CD14-positive monocyte (primary cell): ENCODE data around the gene GRIN2C. TPM values are rescaled to one million over a fixed set of nuclear protein-coding genes. Genes with fewer than 3 reads are reported as not detected.
A peak's percentile ranks its signal among the peaks of the same experiment; 100 is the strongest.

Experiments
- DNase-seq, 3 donors: peaks; one replicate each; pipeline ENCODE4 v3.0.0-alpha.2; 2011 to 2022
- H2AFZ ChIP-seq: 2 replicates; pipeline ENCODE4 v1.6.0; 2012; ENCODE audit warnings: mild to moderate bottlenecking, low read depth, low read length, inconsistent platforms; ENCODE audit not compliant: insufficient read depth, poor library complexity, severe bottlenecking
- H3K27ac ChIP-seq, 2 donors: 1 replicate in 1 of 2; 2 replicates in 1 of 2; pipeline ENCODE4 v1.5.1; 2012 to 2013; ENCODE audit warnings: low read length in 2 of 2, control low read depth in 1 of 2, inconsistent platforms in 1 of 2, low read depth in 1 of 2, mild to moderate bottlenecking in 1 of 2
- H3K27me3 ChIP-seq, 2 donors: one replicate each; pipeline versions ENCODE4 v1.6.0 to v1.6.1; 2011 to 2013; ENCODE audit warnings: low read length in 2 of 2; ENCODE audit not compliant: control insufficient read depth in 2 of 2, insufficient read depth in 2 of 2
- H3K36me3 ChIP-seq, 2 donors: replicated peaks in 1 of 2; 1 replicate in 1 of 2; 2 replicates in 1 of 2; pipeline versions ENCODE4 v1.5.1 to v1.6.1; 2012 to 2013; ENCODE audit warnings: low read length in 2 of 2, control low read depth in 1 of 2, inconsistent platforms in 1 of 2, mild to moderate bottlenecking in 1 of 2; ENCODE audit not compliant: insufficient read depth in 2 of 2, control insufficient read depth in 1 of 2
- H3K4me1 ChIP-seq, 2 donors: 1 replicate in 1 of 2; 2 replicates in 1 of 2; pipeline versions ENCODE4 v1.5.1 to v1.6.1; 2012 to 2013; ENCODE audit warnings: low read length in 2 of 2, control low read depth in 1 of 2, inconsistent platforms in 1 of 2, mild to moderate bottlenecking in 1 of 2, moderate library complexity in 1 of 2; ENCODE audit not compliant: insufficient read depth in 2 of 2, control insufficient read depth in 1 of 2
- H3K4me2 ChIP-seq: replicated peaks from 2 replicates; pipeline ENCODE3; 2012; ENCODE audit warnings: low read length, moderate library complexity, mild to moderate bottlenecking; ENCODE audit not compliant: poor library complexity, severe bottlenecking; ENCODE audit errors: extremely low read depth
- H3K4me3 ChIP-seq, 3 experiments: fragments of 200-600 bp in 1 of 3; sonication (generic) in 1 of 3; replicated peaks in 1 of 3; 1 replicate in 2 of 3; 2 replicates in 1 of 3; pipeline ENCODE4 v1.5.1; 2011 to 2013; ENCODE audit warnings: low read length in 3 of 3, mild to moderate bottlenecking in 3 of 3, control low read depth in 2 of 3, low read depth in 2 of 3, inconsistent platforms in 1 of 3, moderate library complexity in 1 of 3
- H3K79me2 ChIP-seq: 2 replicates; pipeline ENCODE4 v1.6.0; 2012; ENCODE audit warnings: mild to moderate bottlenecking, control low read depth, inconsistent platforms, low read length, moderate library complexity; ENCODE audit not compliant: insufficient read depth
- H3K9ac ChIP-seq: 2 replicates; pipeline ENCODE4 v1.6.0; 2017; ENCODE audit warnings: low read length, mild to moderate bottlenecking; ENCODE audit not compliant: insufficient read depth, poor library complexity, severe bottlenecking
- H3K9me3 ChIP-seq, 2 donors: replicated peaks in 1 of 2; 1 replicate in 1 of 2; 2 replicates in 1 of 2; pipeline versions ENCODE4 v1.5.1 to v1.6.1; 2012 to 2013; ENCODE audit warnings: low read length in 2 of 2, control low read depth in 1 of 2; ENCODE audit not compliant: control insufficient read depth in 1 of 2, insufficient read depth in 1 of 2
- H4K20me1 ChIP-seq: 2 replicates; pipeline ENCODE4 v1.6.0; 2012; ENCODE audit warnings: mild to moderate bottlenecking, low read length, control low read depth, moderate library complexity; ENCODE audit not compliant: insufficient read depth
- H3K27ac Mint-ChIP-seq, 7 donors: one replicate each; pipeline ENCODE4 v1.8.0; 2020; ENCODE audit warnings: mild to moderate bottlenecking in 7 of 7, mixed read lengths in 7 of 7, moderate library complexity in 6 of 7, inconsistent platforms in 2 of 7
- H3K27me3 Mint-ChIP-seq, 3 donors: one replicate each; pipeline ENCODE4 v1.8.0; 2021 to 2022; ENCODE audit warnings: low read depth in 3 of 3, mild to moderate bottlenecking in 3 of 3, mixed read lengths in 3 of 3, moderate library complexity in 3 of 3, inconsistent platforms in 1 of 3
- H3K36me3 Mint-ChIP-seq, 2 donors: one replicate each; pipeline ENCODE4 v1.8.0; 2020; ENCODE audit warnings: mixed read lengths in 2 of 2, inconsistent platforms in 1 of 2, mild to moderate bottlenecking in 1 of 2
- H3K4me1 Mint-ChIP-seq: one replicate; pipeline ENCODE4 v1.8.0; 2020; ENCODE audit warnings: mild to moderate bottlenecking, mixed read lengths
- H3K4me3 Mint-ChIP-seq, 2 donors: one replicate each; pipeline ENCODE4 v1.8.0; 2020; ENCODE audit warnings: mild to moderate bottlenecking in 2 of 2, mixed read lengths in 2 of 2, moderate library complexity in 1 of 2
- H3K9me3 Mint-ChIP-seq, 7 donors: one replicate each; pipeline ENCODE4 v1.8.0; 2020 to 2022; ENCODE audit warnings: mixed read lengths in 7 of 7, mild to moderate bottlenecking in 6 of 7, moderate library complexity in 6 of 7, inconsistent platforms in 2 of 7
- CTCF ChIP-seq: fragments of 200-600 bp; IDR thresholded peaks from one replicate; pipeline ENCODE4 v1.8.0; 2022; ENCODE audit warnings: antibody characterized with exemption, mild to moderate bottlenecking
- WGBS: methylation state at CpG from one replicate; pipeline ENCODE4 v1.1.5; 2013; ENCODE audit warnings: missing lambda C conversion rate; ENCODE audit not compliant: insufficient coverage; 5-methylcytosine and 5-hydroxymethylcytosine counted together
- intact Hi-C, 2 donors: fragments of 100-400 bp; cut with micrococcal nuclease; formaldehyde crosslinking; loops; one replicate each; pipeline versions ENCODE4 v1.15.0 to v1.15.1; 2023
- polyA plus RNA-seq, 3 donors: library from polyadenylated mRNA; depleted of rRNA in 1 of 3; unstranded in 2 of 3; stranded (reverse) in 1 of 3; fragments of 300-500 nt in 2 of 3; fragments of >200 nt in 1 of 3; fragmentation: Illumina TruSeq in 2 of 3; gene quantifications; 1 replicate in 2 of 3; 2 replicates in 1 of 3; pipeline ENCODE4 v1.2.3, GENCODE V29; 2012 to 2021

Gene GRIN2C
- polyA plus RNA-seq, 3 donors = 0.04 TPM; not detected in 2

GRCh38 chr17:74810699-74811485 lies 48.8 kb downstream of the GRIN2C start:
- no peaks in the 10 kb centered on the region for H3K27me3 ChIP-seq
- H3K4me2 ChIP-seq = no peak overlapping the region
- peaks cover 75% of the 10 kb centered on the region for H4K20me1 ChIP-seq
- Mint-ChIP-seq H3K36me3 (peaks cover 55 to 74% of the 10 kb centered on the region in 2 donors), H3K4me3 (no peak overlapping the region), H3K27me3 (peaks cover 0 to 8% (median 2%) of the 10 kb centered on the region in 3 donors), H3K27ac (no peak overlapping the region), H3K9me3 (no peaks in the 10 kb centered on the region), H3K4me1 (peaks cover 81% of the 10 kb centered on the region)
- TF ChIP-seq CTCF = no peak
- H3K4me1 ChIP-seq = peaks cover 65 to 79% of the 10 kb centered on the region in 2 donors
- H2AFZ ChIP-seq = no peak overlapping the region
- 86% methylated on average over 10 of the region's 15 CpGs for WGBS
- intact Hi-C loops = no loop called here
- H3K36me3 ChIP-seq = peaks cover 7 to 33% of the 10 kb centered on the region in 2 donors
- no peak overlapping the region for H3K27ac ChIP-seq
- no peak overlapping the region for H3K9ac ChIP-seq
- H3K4me3 ChIP-seq = no peak overlapping the region
- no peak for DNase-seq
- no peaks in the 10 kb centered on the region for H3K9me3 ChIP-seq
- H3K79me2 ChIP-seq = peaks cover 12% of the 10 kb centered on the region

- Histone ChIP-seq H3K4me2 (peak overlapping the region; percentile 49), H3K9me3 (no peaks in the 10 kb centered on the region), H3K36me3 (peaks cover 19 to 39% of the 10 kb centered on the region in 2 donors), H3K27me3 (no peaks in the 10 kb centered on the region), H3K4me3 (peak overlapping the region in 1 of 3 experiments; percentile 33), H2AFZ (no peak overlapping the region), H3K79me2 (peaks cover 12% of the 10 kb centered on the region), H4K20me1 (peaks cover 77% of the 10 kb centered on the region), H3K27ac (no peak overlapping the region), H3K4me1 (peaks cover 58 to 71% of the 10 kb centered on the region in 2 donors), H3K9ac (no peak overlapping the region)
- TF ChIP-seq CTCF = no peak
- Mint-ChIP-seq H3K27ac (no peak overlapping the region), H3K27me3 (peaks cover 2 to 7% (median 4%) of the 10 kb centered on the region in 3 donors), H3K4me1 (peaks cover 71% of the 10 kb centered on the region), H3K36me3 (peaks cover 59 to 79% of the 10 kb centered on the region in 2 donors), H3K4me3 (peak overlapping the region; percentile 20 to 65), H3K9me3 (no peaks in the 10 kb centered on the region)
- WGBS = 31% methylated on average over 10 of the region's 17 CpGs
- DNase-seq = peak; percentile 42 to 56 (median 52)
- intact Hi-C loops = loop anchor here in 1 of 2 donors (5.0 kb wide), 1 partner anchor 43 kb away; no protein-coding TSS in a partner anchor
Observed at GRCh38 chr17:74808714-74809430, 50.8 kb downstream of the GRIN2C start.
